Adrenal gland (tissue), 5 donors: ENCODE data around the gene FGF21.

Experiments used
- POLR2A ChIP-seq, 2 donors: fragments of 450-650 bp; IDR thresholded peaks; one replicate each; pipeline ENCODE4 v1.6.1; 2017; ENCODE audit warnings: antibody characterized with exemption in 2 of 2, mild to moderate bottlenecking in 2 of 2, moderate library complexity in 1 of 2
- TF ChIP-seq, protein P1 (sequence below), 6 experiments: fragments of 450-650 bp in 4 of 6; fragments of 200-600 bp in 2 of 6; sonication (generic) in 1 of 6; IDR thresholded peaks; 1 replicate in 5 of 6; 2 replicates in 1 of 6; pipeline versions ENCODE4 v1.5.1 to v1.8.0; 2016 to 2021; ENCODE audit warnings: antibody characterized with exemption in 6 of 6, mild to moderate bottlenecking in 2 of 6, moderate library complexity in 1 of 6
- donor health status: DM: no; HTN: no; CAD: no.

DNA sequence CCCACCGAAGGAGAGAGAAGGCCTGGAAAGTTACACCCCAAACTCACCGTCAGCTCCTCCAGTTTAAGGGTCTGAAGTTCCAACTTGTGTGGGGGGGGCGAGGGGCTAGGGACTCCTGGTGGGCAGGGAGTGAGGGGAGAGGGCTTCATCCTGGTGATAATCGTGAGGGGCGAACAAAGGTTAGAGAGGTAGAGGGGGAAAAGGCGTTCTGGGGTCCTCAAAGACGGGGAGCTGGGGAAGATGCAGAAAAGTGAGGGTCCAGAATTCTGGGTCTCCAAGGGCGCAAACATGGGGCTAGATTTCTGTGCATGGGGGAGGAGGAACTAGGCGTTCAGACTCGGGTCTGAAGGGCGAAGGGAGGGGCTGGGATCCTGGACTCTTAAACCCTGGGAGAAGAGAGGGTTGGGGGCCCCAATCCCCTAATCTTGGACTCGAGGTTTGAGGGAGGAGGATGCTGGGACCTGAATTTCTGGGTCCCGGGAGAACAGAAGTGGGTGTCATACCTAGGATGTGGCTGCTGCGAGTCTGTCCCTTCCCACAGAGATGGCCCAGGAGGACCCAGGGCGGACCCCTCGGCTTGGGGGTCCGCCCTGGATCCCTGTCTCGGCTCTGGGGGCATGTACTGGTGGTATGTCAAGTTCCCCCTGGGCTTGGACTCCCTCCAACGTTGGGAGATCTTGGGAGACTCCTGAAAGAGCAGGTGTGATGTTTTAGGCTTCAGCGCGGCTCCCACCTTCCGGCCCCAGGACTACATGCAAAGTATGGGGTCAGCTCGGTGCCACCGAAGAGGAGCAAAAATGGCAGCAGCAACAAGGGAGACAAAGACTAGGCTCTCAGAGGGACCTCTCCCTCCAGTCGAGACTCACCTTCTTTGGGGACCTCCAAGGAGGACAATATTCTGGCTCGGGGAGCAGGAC lies 40.3 kb upstream of the FGF21 start:
- TF ChIP-seq, protein P1, sequence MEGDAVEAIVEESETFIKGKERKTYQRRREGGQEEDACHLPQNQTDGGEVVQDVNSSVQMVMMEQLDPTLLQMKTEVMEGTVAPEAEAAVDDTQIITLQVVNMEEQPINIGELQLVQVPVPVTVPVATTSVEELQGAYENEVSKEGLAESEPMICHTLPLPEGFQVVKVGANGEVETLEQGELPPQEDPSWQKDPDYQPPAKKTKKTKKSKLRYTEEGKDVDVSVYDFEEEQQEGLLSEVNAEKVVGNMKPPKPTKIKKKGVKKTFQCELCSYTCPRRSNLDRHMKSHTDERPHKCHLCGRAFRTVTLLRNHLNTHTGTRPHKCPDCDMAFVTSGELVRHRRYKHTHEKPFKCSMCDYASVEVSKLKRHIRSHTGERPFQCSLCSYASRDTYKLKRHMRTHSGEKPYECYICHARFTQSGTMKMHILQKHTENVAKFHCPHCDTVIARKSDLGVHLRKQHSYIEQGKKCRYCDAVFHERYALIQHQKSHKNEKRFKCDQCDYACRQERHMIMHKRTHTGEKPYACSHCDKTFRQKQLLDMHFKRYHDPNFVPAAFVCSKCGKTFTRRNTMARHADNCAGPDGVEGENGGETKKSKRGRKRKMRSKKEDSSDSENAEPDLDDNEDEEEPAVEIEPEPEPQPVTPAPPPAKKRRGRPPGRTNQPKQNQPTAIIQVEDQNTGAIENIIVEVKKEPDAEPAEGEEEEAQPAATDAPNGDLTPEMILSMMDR (IDR thresholded peaks at IDR 0.05): no peak
- no peak for TF ChIP-seq POLR2A (IDR thresholded peaks at IDR 0.05)
